Osteoblast (primary cell): Measurements from ENCODE around the gene RTP1. TPM values are rescaled to one million over a fixed set of nuclear protein-coding genes. Genes with fewer than 3 reads are reported as not detected.

ENCODE experiments used
- DNase-seq: peaks from one replicate; pipeline ENCODE4 v3.0.0; 2011; ENCODE audit warnings: low spot score, mixed read lengths; ENCODE audit not compliant: insufficient read length; ENCODE audit errors: missing footprints
- H2AFZ ChIP-seq: 2 replicates; pipeline ENCODE4 v1.6.0; 2011; ENCODE audit warnings: mild to moderate bottlenecking, low read length
- H3K27ac ChIP-seq: 2 replicates; pipeline ENCODE4 v1.5.1; 2011; ENCODE audit warnings: mild to moderate bottlenecking, low read depth, low read length, moderate library complexity
- H3K27me3 ChIP-seq: 2 replicates; pipeline ENCODE4 v1.6.0; 2012; ENCODE audit warnings: mild to moderate bottlenecking, control low read depth, inconsistent platforms, low read length, moderate library complexity; ENCODE audit not compliant: insufficient read depth
- H3K36me3 ChIP-seq: 2 replicates; pipeline ENCODE4 v1.5.1; 2011; ENCODE audit warnings: mild to moderate bottlenecking, low read length, control low read depth, moderate library complexity; ENCODE audit not compliant: insufficient read depth
- H3K4me1 ChIP-seq: 2 replicates; pipeline ENCODE4 v1.5.1; 2011; ENCODE audit warnings: mild to moderate bottlenecking, low read length, control low read depth, moderate library complexity; ENCODE audit not compliant: insufficient read depth
- H3K4me2 ChIP-seq: 2 replicates; pipeline ENCODE4 v1.6.0; 2011; ENCODE audit warnings: mild to moderate bottlenecking, low read length; ENCODE audit not compliant: insufficient read depth
- H3K4me3 ChIP-seq: fragments of 200-600 bp; sonication (generic); 3 replicates; pipeline ENCODE4 v1.5.1; 2012; ENCODE audit warnings: mild to moderate bottlenecking, low read length, inconsistent platforms; ENCODE audit not compliant: insufficient read depth
- H3K79me2 ChIP-seq: 2 replicates; pipeline ENCODE4 v1.6.0; 2012; ENCODE audit warnings: mild to moderate bottlenecking, low read length, control low read depth, inconsistent platforms; ENCODE audit not compliant: insufficient read depth
- H3K9me3 ChIP-seq: 2 replicates; pipeline ENCODE4 v1.5.1; 2011; ENCODE audit warnings: low read depth, low read length, control low read depth
- H4K20me1 ChIP-seq: 2 replicates; pipeline ENCODE4 v1.6.0; 2012; ENCODE audit warnings: mild to moderate bottlenecking, low read length, control low read depth; ENCODE audit not compliant: insufficient read depth
- CTCF ChIP-seq: IDR thresholded peaks from 2 replicates; pipeline ENCODE4 v1.5.1; 2011; ENCODE audit warnings: mild to moderate bottlenecking, low read depth, low read length, moderate library complexity; ENCODE audit errors: extremely low read depth
- total RNA-seq: library from RNA; depleted of rRNA; stranded (reverse); fragments of >200 nt; gene quantifications from 2 replicates; pipeline ENCODE4 v1.2.3, GENCODE V29; 2012

The RTP1 gene
- total RNA-seq, 1 donor: not detected

- Histone ChIP-seq H3K4me1 (peaks cover 35% of the 10 kb centered on the region), H3K9me3 (no peaks in the 10 kb centered on the region), H3K27ac (no peak overlapping the region), H3K27me3 (peaks cover 2% of the 10 kb centered on the region), H3K36me3 (no peaks in the 10 kb centered on the region), H3K4me2 (no peak overlapping the region), H3K79me2 (no peaks in the 10 kb centered on the region), H2AFZ (no peak overlapping the region), H3K4me3 (no peak overlapping the region), H4K20me1 (no peaks in the 10 kb centered on the region)
- no peak for TF ChIP-seq CTCF
- no peak for DNase-seq
Measured at GRCh38 chr3:187212705-187213104, 15.4 kb downstream of the RTP1 start.

GRCh38 chr3:187213616-187214015 lies 16.3 kb downstream of the RTP1 start:
- H2AFZ ChIP-seq: no peak overlapping the region
- H3K79me2 ChIP-seq: no peaks in the 10 kb centered on the region
- H3K9me3 ChIP-seq: no peaks in the 10 kb centered on the region
- no peak overlapping the region for H3K4me2 ChIP-seq
- H3K27me3 ChIP-seq: peaks cover 7% of the 10 kb centered on the region
- no peak for TF ChIP-seq CTCF
- H3K27ac ChIP-seq: no peak overlapping the region
- H4K20me1 ChIP-seq: no peaks in the 10 kb centered on the region
- no peak for DNase-seq
- H3K4me1 ChIP-seq: peaks cover 26% of the 10 kb centered on the region
- H3K4me3 ChIP-seq: no peak overlapping the region
- H3K36me3 ChIP-seq: no peaks in the 10 kb centered on the region

GRCh38 chr3:187215460-187215859 lies 18.2 kb downstream of the RTP1 start:
- Histone ChIP-seq H3K4me2 (no peak overlapping the region), H3K79me2 (no peaks in the 10 kb centered on the region), H3K9me3 (no peaks in the 10 kb centered on the region), H2AFZ (no peak overlapping the region), H3K27ac (no peak overlapping the region), H3K36me3 (no peaks in the 10 kb centered on the region), H4K20me1 (no peaks in the 10 kb centered on the region), H3K27me3 (peaks cover 7% of the 10 kb centered on the region), H3K4me3 (no peak overlapping the region), H3K4me1 (peaks cover 16% of the 10 kb centered on the region)
- no peak for DNase-seq
- no peak for TF ChIP-seq CTCF

- Histone ChIP-seq H3K36me3 (no peaks in the 10 kb centered on the region), H3K27ac (no peak overlapping the region), H3K4me2 (no peak overlapping the region), H3K27me3 (peaks cover 4% of the 10 kb centered on the region), H3K9me3 (no peaks in the 10 kb centered on the region), H2AFZ (no peak overlapping the region), H3K79me2 (no peaks in the 10 kb centered on the region), H3K4me1 (peaks cover 9% of the 10 kb centered on the region), H3K4me3 (no peak overlapping the region), H4K20me1 (no peaks in the 10 kb centered on the region)
- TF ChIP-seq CTCF: no peak
- no peak for DNase-seq
Measured at GRCh38 chr3:187222801-187223200, 25.5 kb downstream of the RTP1 start.
